ENCODE measurements around the gene CDC6.
"Not testable (repeated sequence)": the region's sequence is repeated elsewhere in the genome, so short reads cannot be mapped to it uniquely, and the experiment has no call there.

CDC6 gene

GRCh38 chr17:40290629-40291280 lies 3.1 kb downstream of the CDC6 start:
- DNase-seq: peak in 1 of 5 experiments; percentile 81

- DNase-seq: no peak
These were observed 3.6 kb downstream of the CDC6 start for GRCh38 chr17:40291281-40291664.

GRCh38 chr17:40293363-40293762 lies 5.7 kb downstream of the CDC6 start:
- DNase-seq: no peak

GRCh38 chr17:40295488-40296436 lies 8.1 kb downstream of the CDC6 start:
- no peak for DNase-seq

GRCh38 chr17:40297511-40297910 lies 9.8 kb downstream of the CDC6 start:
- DNase-seq: no peak

- DNase-seq: no peak
These were observed 11.0 kb downstream of the CDC6 start for GRCh38 chr17:40298726-40299125.

- not testable (repeated sequence) for DNase-seq
These were observed 11.6 kb downstream of the CDC6 start for GRCh38 chr17:40299159-40299757.

GRCh38 chr17:40301315-40301714 lies 13.6 kb downstream of the CDC6 start:
- no peak for DNase-seq

GRCh38 chr17:40303009-40303657 lies 15.5 kb downstream of the CDC6 start:
- DNase-seq: peak in 2 of 5 experiments; percentile 46 to 60

- DNase-seq: no peak
These were observed 16.3 kb downstream of the CDC6 start for GRCh38 chr17:40303708-40304551.

- DNase-seq: not testable (repeated sequence)
These were observed 16.8 kb downstream of the CDC6 start for GRCh38 chr17:40304552-40304863.

GRCh38 chr17:40304866-40305265 lies 17.2 kb downstream of the CDC6 start:
- DNase-seq: not testable (repeated sequence)

GRCh38 chr17:40306395-40306794 lies 18.7 kb downstream of the CDC6 start:
- DNase-seq: no peak

GRCh38 chr17:40307001-40307730 lies 19.5 kb downstream of the CDC6 start:
- peak in 1 of 5 experiments; percentile 28 for DNase-seq

GRCh38 chr17:40307740-40308239 lies 20.1 kb downstream of the CDC6 start:
- DNase-seq: no peak

- peak in 1 of 5 experiments; percentile 45 for DNase-seq
These were observed 21.6 kb downstream of the CDC6 start, which contains the start of gene RARA for GRCh38 chr17:40309031-40309948. RARA (plus strand) TSS chr17:40309180; CDS start chr17:40331219, 22,039 bp downstream.

- DNase-seq: peak in 1 of 5 experiments; percentile 54
These were observed 22.4 kb downstream of the CDC6 start for GRCh38 chr17:40309949-40310510.

GRCh38 chr17:40310882-40311391 lies 23.3 kb downstream of the CDC6 start:
- DNase-seq: no peak

- DNase-seq: no peak
These were observed 23.9 kb downstream of the CDC6 start for GRCh38 chr17:40311575-40311974.
